ENCODE measurements around the gene REEP1. TPM values are rescaled to one million over a fixed set of nuclear protein-coding genes. Genes with fewer than 3 reads are reported as not detected.
"Not testable (repeated sequence)": the region's sequence is repeated elsewhere in the genome, so short reads cannot be mapped to it uniquely, and the experiment has no call there.

REEP1 gene
- polyA plus RNA-seq, 3 donors: 2.7 to 3.5 (median 3.2) TPM

GRCh38 chr2:86200564-86200963, 136.9 kb downstream of the REEP1 start:
- not testable (repeated sequence) for DNase-seq

- no peak for DNase-seq
Observed at GRCh38 chr2:86199834-86200177, 137.6 kb downstream of the REEP1 start.

GRCh38 chr2:86195808-86196387, 141.5 kb downstream of the REEP1 start:
- DNase-seq: no peak

GRCh38 chr2:86195055-86195807, 142.2 kb downstream of the REEP1 start, which contains the start of gene IMMT:
IMMT (minus strand) TSS chr2:86195462; CDS start chr2:86195382, 80 bp downstream.
- DNase-seq: peak; percentile 95

DNA sequence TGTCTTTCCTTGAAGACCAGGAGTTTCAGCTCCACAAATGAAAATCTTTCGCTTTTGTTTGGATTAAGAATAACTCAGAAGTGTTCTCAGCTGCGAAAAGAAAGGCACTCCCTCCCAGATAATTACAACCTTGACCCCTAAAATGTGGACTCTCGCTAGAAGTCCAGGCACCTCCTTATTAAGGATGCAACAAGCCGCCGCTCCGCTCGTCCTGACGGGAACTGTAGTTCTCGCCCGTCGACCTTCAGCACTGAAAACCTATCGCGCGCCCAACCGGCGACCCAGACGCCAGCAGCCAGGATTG, 142.7 kb downstream of the REEP1 start:
- no peak for DNase-seq

- no peak for DNase-seq
Observed at GRCh38 chr2:86193901-86194567, 143.4 kb downstream of the REEP1 start.

- no peak for DNase-seq
Observed at GRCh38 chr2:86189782-86190416, 147.5 kb downstream of the REEP1 start.

- no peak for DNase-seq
Observed at GRCh38 chr2:86186431-86186830, 151.0 kb downstream of the REEP1 start.

DNA sequence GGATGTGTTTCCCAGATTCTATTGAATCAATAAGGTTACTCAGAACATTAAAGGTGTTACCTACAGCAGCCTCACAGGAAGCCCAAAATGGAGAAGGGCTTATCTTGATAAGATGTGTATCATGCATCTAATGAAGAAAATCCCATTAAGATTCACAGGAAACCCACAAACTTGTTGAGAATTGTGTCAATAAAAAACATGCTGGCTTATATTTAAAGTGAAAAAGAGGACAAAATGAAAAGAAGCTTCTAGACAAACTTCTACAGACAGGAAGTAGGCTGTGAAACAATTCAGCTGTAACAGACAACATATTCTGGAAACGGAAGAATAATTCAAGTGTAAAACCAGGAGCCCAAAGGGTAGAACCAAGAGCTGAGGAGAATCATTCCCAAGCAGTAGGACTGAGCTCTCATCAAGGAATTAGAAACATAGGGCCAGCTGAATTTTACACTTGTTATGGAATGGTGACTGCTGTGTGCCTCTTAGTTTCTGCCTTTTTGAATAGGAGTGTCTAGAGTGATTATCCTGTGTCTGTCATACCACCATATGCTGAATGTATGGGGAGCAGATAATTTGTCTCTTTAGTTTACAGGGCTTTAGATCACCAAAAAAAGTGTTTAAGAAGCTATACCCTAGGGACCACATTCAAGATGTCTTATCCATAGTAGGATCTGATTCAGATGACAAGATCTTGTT, 151.8 kb downstream of the REEP1 start:
- no peak for DNase-seq

GRCh38 chr2:86176597-86176996, 160.8 kb downstream of the REEP1 start:
- no peak for DNase-seq

- DNase-seq: no peak
Observed at GRCh38 chr2:86175828-86176227, 161.6 kb downstream of the REEP1 start.

DNA sequence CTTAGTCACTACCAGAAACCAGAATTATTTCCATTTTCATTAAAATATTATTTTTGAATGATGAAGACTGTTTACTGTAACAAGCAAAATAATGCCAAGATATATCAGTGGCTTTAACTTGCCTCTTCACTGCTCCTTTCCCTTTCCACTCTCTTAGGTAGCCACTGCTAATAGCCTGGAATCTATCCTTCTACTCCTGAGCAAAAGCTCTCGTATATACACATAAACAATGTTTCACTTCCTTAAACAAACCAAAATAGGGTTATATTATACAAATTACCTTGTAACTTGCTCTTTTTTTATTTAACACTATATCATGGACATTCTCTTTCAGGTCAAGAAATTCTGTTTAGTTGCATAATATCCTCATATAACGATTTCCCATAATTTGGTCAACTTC, 163.0 kb downstream of the REEP1 start:
- DNase-seq: no peak

GRCh38 chr2:86172610-86173009, 164.8 kb downstream of the REEP1 start:
- no peak for DNase-seq

DNA sequence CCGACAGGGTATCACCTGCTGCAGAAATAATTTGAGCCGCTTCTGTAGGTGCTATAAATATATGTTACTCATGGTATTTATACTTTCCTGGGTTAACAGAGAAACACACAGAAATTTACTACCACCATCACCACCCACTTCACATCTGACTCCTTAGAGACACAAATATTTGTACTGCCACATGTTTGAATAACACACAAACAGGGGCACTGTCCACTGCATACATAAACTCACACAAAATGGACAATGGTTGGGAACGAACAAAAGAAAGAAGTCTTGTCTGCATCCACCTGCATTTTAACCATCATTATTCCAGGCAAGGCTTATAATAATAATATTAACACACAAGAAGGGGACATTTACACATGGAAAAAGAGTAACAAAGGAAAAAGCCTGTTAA, 166.1 kb downstream of the REEP1 start:
- DNase-seq: no peak

GRCh38 chr2:86170449-86170848, 167.0 kb downstream of the REEP1 start:
- no peak for DNase-seq

Other genes starting within 250 kb of the REEP1 start
- 10 to 100 TPM; 18.8 to 24.3 (median 24.0) TPM for gene POLR1A, start 231.7 kb downstream of the REEP1 start, polyA plus RNA-seq (ENCODE audit: insufficient read length in 3 of 3)
- gene PTCD3, start 231.4 kb downstream of the REEP1 start, polyA plus RNA-seq (ENCODE audit: insufficient read length in 3 of 3): 100 to 1,000 TPM; 113 to 145 (median 144) TPM
- 100 to 1,000 TPM; 103 to 108 (median 107) TPM for gene IMMT, start 142.2 kb downstream of the REEP1 start, polyA plus RNA-seq (ENCODE audit: insufficient read length in 3 of 3)
- gene MRPL35, start 138.2 kb downstream of the REEP1 start, polyA plus RNA-seq (ENCODE audit: insufficient read length in 3 of 3): 10 to 100 TPM; 43.1 to 49.5 (median 45.0) TPM
- 10 to 100 TPM; 53.1 to 60.8 (median 55.0) TPM for gene KDM3A, start 103.7 kb upstream of the REEP1 start, polyA plus RNA-seq (ENCODE audit: insufficient read length in 3 of 3)
- 100 to 1,000 TPM; 112 to 146 (median 126) TPM for gene CHMP3, start 225.8 kb upstream of the REEP1 start, polyA plus RNA-seq (ENCODE audit: insufficient read length in 3 of 3)

All from renal pelvis (tissue), 4 donors.